Activated T-cell treated with anti-CD3 and anti-CD28 coated beads for 1 hour (primary cell): ENCODE data around the gene CES1.
"Not testable (repeated sequence)": the region's sequence is repeated elsewhere in the genome, so short reads cannot be mapped to it uniquely, and the experiment has no call there.

Experiments
- DNase-seq: peaks from one replicate; pipeline ENCODE4 v3.0.0-alpha.2; 2020; ENCODE audit warnings: low read depth

The CES1 gene

DNA sequence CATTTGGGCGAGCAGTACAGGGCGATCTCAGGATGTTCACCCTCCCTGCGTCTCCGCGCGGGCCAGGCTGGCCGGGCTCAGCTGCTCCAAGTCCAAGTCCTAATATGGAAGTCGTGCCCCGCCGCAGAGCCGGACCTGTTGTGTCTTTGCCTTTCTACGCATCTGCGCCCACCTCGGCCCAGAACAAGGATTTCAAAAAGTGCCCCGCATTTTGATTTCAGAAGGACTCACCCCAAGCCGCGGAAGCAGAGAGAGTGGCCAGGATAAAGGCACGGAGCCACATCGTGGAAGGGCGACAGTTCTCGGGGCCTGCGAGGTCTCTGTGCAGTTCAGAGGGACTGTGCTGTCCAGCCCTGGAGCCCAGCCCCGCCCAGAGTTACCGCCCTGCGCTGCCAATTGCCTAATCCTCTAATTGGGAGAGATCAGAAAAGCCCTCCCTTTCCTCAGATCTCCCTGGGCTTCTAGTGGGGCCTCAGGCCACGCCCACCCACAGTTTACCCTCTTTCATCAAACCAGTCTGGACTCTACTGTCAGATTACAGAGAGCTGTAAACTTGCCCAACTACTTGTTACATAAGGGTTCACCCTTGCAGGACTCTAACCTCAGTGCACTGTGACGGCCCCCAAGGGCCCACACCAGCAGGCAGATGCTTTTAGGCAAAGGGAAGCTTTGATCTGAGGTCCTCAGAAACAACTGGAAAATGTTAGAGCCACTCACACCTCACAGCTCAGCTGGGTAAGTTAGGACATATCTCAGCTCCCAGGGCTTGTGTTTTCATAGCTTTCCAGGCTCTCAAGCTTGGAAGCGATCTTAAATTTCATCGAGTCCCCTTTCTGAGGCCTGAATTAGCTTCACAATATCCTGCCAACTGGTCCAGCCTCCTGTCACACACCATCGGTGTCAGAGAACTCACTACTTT lies at the start of gene CES1:
Gene CES1, minus strand, starts transcription at position 324 of the 919 bp plus-strand sequence. Its CDS starts 41 bp downstream, at position 283.
- no peak for DNase-seq

DNA sequence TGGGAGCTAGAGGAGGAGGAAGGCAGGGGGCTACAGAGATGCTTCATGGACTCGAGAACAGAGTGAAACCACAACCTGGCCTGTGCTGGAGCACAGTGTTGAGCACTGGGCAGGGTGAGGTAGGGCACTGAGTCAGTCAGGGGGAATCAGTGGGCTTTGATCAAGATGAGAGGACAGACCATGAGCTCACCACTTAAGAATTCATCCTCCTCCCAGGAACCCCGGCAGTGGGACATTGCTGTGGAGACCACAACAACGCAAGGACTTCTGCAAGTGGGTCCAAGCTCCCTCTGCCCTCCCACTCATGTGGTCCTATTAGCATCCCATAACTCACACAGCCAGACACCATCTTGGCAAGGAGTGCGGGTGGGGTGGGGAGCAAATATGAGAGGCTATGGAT lies 44.0 kb upstream of the CES1 start:
- no peak for DNase-seq

DNA sequence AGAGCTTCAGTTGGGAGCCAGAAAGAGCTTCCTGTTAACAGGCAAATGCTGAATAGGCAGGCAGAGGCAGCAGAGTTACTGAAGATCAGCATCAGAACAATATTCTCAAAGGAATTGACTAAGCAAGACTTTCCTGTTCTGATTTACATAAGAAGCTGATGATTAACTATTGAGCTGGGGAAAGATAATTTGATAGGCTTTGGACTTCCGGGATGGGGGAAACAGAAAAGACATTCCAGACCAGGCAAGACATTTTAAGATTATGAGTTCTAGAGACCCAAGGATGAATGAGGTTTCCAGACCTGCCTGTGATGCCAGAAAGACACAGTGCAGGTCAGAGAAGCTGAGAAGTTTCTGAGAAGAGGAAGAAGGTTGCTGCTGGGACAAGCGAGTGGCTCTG lies 42.4 kb upstream of the CES1 start, which contains the start of gene CES5A:
Gene CES5A, minus strand, starts transcription at position 101 of the 400 bp plus-strand sequence. CDS start 152 bp downstream, outside the sequence.
- DNase-seq: no peak

DNA sequence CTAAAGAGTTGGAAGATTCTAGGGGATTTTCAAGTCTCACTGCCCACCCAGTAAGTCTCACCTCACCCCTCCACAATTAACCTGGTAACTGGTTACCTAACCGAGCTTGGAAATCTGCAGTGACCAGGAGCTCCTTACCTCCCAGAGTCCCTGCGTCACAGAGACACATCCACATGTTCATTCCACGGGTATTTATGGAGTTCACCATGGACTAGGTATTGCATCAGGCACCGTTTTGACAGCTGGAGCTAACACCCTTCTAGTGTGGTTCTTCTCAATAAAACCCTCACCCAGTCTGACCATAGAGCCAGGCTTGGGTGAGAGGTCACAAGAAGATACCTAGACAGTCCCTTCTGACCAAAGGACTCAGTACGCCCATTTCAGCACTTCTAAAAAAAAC lies 40.2 kb upstream of the CES1 start:
- DNase-seq: no peak

DNA sequence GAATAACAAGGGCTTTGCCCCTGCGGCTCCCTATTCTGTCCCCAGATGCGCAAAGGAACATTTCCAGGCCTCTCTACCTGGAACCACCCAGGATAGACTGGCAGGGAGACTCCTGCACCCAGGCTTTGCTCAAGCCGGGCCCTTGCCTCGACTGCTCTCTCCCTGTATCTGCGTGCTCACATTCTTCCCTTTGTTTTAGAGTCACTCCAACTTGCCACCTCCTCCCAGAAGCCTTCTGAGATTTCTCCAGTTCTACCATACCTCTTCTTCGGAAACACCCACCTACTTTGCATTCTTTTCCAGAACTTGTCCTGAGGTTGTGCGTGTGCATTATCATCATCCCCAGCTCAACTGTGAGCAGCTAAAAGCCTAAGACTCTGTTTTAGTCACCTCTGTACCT lies 39.2 kb upstream of the CES1 start:
- DNase-seq: no peak

DNA sequence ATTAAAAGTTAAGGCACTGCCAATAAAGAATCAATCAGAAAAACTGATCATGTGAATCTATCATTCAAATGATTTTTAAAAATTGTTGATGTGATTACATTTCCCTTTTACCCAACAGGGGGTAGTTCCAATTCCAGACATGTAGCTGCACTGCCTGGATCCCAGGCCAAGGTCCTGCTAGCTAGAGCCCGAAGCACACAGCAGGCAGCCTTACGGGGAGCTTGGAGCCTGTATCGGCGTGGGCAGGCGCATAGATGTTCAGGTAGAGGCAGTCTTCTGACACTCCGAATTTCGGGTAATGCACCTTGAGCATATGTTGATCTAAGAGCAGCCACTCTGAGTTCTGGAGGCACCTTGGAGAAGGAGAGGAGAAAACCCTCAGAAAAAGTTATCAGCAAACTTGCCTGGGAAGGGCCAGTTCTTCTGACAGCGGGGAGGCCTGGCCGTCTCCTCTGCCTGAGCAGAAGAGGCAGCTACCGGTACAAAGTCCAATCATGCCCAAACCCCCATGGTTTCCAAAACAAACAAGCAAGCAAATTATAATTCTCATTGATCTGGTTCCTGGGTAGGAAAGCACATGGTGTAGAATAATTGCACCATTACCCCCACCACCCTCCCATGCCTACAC lies 38.6 kb upstream of the CES1 start:
- DNase-seq: no peak

DNA sequence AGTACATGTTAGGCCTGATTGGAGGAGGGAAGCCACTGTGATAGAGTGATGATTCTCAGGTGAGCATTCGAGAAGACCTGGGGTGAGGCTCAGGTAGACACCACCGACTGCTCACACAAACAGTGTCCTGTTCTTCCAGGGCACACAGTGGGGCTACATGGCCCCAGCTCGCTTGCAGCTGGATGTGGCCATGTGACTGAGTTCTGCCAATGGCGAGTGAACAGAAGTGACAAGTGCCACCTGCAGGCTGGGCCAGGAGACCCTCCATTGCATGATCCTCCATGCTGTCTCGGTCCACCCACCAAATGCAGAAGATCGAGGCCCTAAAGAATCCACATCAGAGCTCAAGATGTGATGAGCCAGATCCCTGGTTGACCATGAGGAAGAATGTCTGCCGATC lies 36.1 kb upstream of the CES1 start:
- DNase-seq: no peak

DNA sequence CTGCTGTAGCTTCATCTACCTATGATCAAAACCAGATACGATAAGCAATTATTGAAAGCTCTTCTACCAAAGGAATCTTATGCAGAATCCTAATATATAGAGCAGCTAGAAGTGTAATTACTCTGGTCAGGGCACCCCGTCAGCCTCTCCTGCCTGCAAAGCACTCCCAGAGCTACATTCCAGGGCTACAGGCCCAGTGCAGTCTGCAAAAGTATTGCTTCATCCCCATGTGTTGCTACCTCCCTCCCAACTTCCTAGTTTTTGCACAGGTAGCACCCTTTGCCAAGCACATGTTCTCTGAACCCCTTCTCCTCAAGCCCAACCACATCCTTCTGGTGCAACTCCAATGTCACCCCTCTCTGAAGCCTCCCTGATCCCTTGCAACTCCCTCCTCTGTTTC lies 35.2 kb upstream of the CES1 start:
- no peak for DNase-seq

DNA sequence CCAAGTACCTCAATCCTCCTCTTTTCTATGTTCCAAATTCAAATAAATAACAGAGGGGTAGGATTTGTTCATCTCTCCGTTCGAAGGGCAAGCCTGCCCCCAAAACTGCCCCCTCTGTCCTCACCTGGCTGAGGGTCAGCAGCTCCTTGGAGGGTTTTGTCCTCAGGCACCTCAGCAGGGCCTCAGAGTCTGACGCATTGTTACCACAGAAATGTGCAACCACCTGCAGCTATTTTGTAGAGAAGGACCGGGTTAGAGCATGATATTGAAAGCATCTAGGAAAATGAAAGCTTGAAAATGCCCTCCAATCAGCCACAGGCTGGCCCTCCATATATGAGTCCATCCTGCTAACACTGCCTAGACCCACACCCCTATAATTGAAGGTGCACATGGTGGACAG lies 28.4 kb upstream of the CES1 start:
- DNase-seq: no peak

DNA sequence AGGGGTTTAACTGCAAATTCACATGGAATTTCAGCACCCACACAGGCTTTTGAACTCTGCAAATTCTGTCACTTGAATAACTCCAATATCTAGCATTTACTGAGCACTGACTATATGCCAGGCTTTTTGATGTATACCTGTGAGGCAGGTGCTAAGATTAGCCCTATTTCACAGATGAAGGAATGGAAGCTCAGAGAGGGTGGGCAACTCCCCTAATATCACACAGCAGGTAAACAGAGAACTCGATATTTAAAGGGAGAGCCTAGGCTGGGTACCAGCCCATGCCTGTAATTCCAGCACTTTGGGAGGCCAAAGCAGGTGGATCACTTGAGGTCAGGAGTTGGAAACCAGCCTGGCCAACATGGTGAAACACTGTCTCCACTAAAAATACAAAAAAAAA lies 24.8 kb upstream of the CES1 start:
- DNase-seq: not testable (repeated sequence)

DNA sequence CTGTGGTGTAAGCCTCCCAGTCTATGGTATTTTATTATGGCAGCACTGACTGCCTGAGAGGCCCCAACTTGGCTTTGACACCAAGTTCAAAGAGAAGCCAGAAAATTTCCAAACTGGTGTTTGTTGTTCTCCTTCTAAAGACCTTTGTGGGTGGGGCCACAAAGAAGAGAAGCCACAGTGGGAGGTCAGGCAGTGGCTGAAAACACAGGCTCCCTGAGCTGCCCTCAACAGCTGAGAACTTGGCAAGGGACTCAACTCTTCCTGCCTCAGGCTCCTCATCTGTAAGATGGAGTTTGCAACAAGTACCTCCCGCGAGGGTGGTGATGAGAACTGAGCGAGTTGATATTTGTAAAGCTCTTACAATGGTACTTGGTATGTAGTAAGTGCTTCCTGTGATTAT lies 24.1 kb upstream of the CES1 start:
- DNase-seq: no peak

DNA sequence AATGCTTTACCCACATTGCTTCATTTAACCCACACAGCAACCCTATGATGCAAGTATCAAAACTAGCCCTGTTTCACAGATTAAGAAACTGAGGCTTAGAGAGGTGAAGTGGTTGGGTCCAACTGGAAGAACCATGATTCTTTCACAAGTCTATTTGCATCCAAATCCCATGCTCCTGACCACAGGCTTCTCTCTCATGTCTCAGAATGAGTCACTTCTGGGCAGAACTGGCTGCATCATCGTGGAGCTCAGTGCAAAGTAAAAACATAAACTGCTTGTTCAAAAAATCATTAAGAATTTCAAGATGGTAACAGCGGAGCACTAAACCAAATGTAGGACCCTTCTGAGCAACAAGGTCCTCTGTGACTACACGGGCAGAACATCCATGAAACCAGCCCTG lies 20.2 kb upstream of the CES1 start:
- no peak for DNase-seq

DNA sequence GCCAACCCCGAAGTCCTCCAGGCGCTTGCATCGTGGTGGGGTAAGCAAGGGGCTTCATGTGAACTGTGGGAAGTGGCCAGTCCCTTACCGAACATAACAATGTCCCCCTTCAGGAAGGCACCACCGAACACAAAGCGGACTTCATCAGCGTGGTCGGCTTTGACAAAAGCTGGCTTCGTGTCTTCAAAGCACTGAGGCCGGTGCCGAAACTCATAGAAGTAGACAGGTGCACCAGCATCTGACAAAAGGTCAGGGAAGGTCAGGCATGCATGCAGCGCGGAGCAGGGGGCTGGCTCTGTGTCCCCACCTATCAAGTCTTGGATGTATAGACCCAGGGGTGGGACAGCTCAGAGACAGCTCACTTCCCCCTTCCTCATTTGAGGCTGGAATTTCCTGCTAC lies 16.6 kb upstream of the CES1 start:
- DNase-seq: no peak

DNA sequence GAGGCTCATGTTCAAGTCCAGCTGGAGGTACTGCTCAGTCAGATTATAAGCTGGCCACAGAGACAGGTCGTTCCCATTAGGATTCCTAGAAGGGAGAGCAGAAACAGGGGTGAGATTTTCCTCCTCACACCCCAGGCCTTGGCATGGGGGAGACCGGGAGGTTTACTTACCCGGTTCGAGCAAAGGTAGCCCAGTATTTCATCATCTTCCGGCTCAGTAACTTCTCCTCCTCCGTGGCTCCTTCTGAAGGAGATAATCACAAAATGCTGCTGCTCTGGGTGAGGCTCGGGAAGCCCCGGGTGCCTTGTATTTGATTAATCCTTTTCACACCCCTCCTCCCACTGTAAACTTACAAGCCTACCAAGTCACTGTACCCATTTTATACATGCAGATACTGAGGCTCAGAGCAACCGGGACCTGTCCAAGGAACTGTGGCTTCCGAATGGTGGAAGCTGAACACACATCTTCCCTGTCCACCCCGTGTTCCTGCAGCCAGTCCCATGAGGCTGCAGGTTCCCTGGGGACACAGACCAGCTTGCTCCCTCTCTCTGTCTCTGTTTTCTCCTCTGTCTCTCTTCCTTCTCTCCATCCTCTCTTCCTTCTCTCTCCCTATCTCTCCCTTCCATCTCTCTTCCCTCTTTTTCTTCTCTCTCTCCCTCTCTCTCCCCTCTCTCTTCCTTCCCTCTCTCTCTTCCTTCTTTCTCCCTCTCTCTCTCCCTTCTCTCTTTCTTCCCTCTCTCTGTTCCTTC lies 13.9 kb upstream of the CES1 start:
- no peak for DNase-seq

DNA sequence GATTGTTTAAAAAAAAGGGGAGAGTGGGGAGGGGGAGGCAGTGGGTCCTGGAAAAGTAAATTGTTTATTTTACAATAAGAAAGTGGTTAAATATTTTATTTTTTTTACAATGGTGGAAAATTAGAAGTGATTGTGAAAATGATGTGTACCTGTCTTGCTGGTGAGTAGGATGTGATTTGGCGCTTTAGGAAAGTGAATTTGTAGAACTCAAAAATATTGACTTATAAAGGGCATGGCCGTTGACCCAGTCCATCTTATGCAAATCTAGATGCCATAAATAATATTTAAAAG lies 10.2 kb upstream of the CES1 start:
- DNase-seq: no peak

DNA sequence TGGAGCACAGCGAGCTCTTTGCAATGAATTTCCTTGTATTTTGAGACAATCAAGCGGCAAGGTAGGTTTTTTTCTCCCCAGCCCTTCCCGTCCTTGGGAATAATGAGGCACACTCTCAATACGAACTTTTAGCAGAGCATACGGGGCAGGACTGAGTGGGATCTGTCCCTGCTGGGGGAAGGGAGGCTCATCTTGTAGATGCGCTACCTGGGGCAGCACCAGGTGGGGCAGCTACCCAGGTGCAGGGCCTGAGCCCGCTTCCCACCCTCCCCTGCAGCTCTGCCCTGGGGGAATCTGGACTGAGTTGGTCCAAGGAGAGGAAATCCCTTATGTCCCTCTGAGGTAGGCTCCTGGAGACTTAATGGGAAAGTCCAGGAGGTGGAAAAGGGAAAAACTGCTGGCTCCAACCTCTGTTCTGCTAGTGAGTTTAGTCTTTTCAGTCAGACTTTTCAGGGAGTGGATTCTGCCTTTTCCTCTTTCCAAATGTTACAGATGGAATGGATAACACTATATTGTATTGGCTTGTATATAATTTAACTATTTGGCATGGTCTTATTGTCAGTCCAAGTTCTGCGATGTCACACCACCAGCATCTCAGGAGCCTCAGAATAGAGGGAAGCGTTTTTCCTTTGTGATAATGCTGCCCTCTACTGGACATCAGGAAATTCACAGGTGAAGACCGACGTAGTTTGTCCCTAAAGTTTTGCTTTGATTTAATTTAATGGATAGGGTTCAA lies 9.6 kb upstream of the CES1 start:
- no peak for DNase-seq

DNA sequence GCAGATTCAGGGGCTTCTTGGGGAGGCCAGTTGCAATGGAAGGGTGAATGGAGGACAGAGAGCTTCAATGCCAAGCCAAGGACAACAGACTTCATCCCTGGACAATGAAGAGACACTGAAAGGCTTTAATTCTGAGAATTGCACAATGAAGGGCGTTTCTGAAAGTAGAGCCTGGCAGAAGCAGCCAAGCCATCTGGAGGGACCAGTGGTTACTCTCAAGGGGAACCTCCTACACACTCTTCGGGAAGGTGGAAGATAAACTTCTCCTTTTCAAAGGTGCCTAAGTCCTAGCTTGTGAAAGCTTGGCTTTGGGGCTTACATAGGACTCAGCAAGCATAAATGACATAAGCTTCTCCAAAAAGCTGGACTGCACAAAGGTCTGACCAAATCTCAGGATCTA lies 6.2 kb upstream of the CES1 start:
- DNase-seq: no peak

DNA sequence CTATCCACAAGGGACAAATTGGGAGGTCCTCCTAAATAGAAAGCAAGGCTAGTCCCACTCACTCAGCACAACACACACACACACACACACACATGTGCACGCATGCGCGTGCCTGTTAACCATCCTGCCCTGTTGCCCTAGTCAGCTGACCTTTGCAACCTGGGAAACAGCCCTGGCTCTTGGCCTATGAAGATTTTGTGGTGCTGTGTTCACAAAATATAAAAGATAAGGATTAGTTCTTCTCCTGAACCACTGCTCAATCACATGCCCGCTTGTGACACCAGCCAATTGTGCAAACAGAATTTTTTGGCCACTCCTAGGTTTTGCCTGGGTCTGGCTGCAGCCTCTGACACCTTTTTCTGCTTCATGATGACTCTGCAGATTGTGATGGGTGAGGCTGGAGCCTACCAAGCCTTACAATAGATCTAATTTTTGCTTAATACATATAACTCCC lies 3.3 kb upstream of the CES1 start:
- no peak for DNase-seq

DNA sequence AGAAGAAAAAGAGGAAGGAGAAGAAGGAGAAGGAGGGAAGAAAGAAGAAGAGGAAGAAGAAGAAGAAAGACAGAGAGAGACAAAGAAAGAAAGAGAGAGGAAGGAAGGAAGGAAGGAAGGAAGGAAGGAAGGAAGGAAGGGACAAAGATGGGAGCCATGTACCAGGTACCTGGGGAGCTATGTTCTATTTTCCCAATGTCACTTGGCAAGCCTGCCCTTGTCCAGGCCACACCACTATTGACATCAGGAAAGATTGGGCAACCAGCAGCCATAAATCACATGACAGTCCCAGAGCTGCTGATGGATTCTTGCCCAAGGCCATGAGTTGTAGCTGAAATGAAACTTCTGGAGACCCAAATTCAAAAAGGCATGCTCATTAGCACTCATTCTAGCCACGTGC lies 2.7 kb upstream of the CES1 start:
- no peak for DNase-seq

DNA sequence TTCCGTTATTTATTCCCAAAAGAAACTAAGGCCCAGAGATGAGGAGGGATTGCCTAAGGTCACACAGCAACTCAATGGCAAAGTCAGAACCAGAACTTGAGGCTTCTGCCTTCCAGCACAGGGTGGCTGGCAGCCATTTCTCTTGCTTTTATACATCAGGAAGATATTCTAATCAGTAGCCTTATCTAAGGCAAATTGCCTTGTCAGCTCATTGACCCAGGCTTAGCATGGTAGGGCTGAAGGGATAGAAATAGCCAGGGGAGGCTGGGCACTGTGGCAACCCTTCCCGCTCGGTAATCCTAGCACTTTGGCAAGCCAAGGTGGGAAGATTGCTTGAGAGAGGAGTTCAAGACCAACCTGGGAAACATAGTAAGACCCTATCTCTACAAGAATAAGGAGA lies 2.3 kb upstream of the CES1 start:
- not testable (repeated sequence) for DNase-seq

DNA sequence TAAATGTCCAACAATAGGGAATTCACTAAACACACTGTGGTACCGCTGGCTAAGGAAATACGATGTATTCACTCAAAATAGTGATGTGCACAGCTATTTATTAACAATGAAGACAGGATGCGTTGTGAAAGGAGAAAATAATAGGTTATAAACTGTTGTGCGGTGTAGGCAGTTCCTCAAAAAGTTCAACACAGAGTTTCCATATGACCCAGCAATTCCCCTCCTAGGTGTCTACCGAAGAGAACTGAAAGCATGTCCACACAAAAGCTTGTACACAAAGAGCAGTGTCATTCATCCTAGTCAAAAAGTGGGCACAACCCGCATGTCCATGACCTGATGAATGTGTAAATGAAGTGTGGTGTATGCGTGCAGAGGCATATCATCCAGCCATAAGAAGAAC lies 1.2 kb upstream of the CES1 start:
- no peak for DNase-seq

DNA sequence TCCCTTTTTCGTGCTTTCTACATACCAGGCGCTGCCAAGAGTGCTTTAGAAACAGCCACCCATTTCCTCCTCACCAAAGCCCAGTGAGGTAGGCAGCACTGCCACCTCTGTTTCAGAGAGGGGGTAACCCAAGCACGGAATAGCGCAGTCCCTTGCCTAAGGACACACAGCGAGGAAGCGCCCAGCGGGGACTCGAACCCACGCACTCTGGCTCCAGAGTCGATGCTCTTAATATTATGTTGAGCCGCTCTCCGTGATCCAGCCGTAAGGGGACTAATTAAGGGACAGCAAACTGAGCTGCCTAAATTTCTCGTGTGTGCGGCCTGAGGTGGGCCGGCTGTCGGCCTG lies 497 bp downstream of the CES1 start:
- DNase-seq: no peak
